H1 (cell line): Measurements from ENCODE around the gene PTMS. TPM values are rescaled to one million over a fixed set of nuclear protein-coding genes. Genes with fewer than 3 reads are reported as not detected.
A peak's percentile ranks its signal among the peaks of the same experiment; 100 is the strongest.

Experiments used
- CTCF ChIA-PET: fragments of 300-600 bp; sonication (Branson Sonifier 250); formaldehyde crosslinking; loops from one replicate; lab custom pipeline; 2021; ENCODE audit not compliant: partially characterized antibody; lab: Charles Lee
- POLR2A ChIA-PET: fragments of 300-600 bp; sonication (Branson Sonifier 250); formaldehyde crosslinking; loops from one replicate; lab custom pipeline; 2021; ENCODE audit warnings: inconsistent platforms; ENCODE audit not compliant: partially characterized antibody; lab: Charles Lee
- DNase-seq, 2 experiments: peaks; one replicate each; pipeline versions ENCODE4 v3.0.0 to v3.0.0-alpha.2; 2010 to 2022; ENCODE audit warnings: low spot score in 2 of 2, low read depth in 1 of 2, mixed read lengths in 1 of 2
- FAIRE-seq: peaks from 2 replicates; lab custom pipeline; 2011; peaks lifted over from hg19 to GRCh38; lab: Jason Lieb, UNC
- H2AFZ ChIP-seq: 2 replicates; pipeline ENCODE4 v1.8.1; 2012; ENCODE audit warnings: low read length, inconsistent platforms
- H2AK5ac ChIP-seq: 2 replicates; pipeline ENCODE4 v1.6.1; 2013; ENCODE audit warnings: low read depth, low read length
- H2BK120ac ChIP-seq: replicated peaks from 2 replicates; pipeline ENCODE3; 2013; ENCODE audit warnings: low read depth, low read length, inconsistent platforms
- H2BK12ac ChIP-seq: 2 replicates; pipeline ENCODE4 v1.6.1; 2013; ENCODE audit warnings: low read depth, low read length
- H2BK15ac ChIP-seq: 2 replicates; pipeline ENCODE4 v1.6.1; 2013; ENCODE audit warnings: low read length
- H2BK20ac ChIP-seq: 2 replicates; pipeline ENCODE4 v1.6.1; 2013; ENCODE audit warnings: low read length
- H2BK5ac ChIP-seq: 2 replicates; pipeline ENCODE4 v1.6.1; 2013; ENCODE audit warnings: low read depth, low read length
- H3K14ac ChIP-seq: 2 replicates; pipeline ENCODE4 v1.6.1; 2013; ENCODE audit warnings: inconsistent platforms; ENCODE audit not compliant: insufficient read length
- H3K18ac ChIP-seq: 2 replicates; pipeline ENCODE4 v1.6.1; 2013; ENCODE audit warnings: low read length; ENCODE audit errors: extremely low read depth
- H3K23ac ChIP-seq: 2 replicates; pipeline ENCODE4 v1.6.1; 2013; ENCODE audit warnings: inconsistent platforms; ENCODE audit not compliant: insufficient read length
- H3K23me2 ChIP-seq: 2 replicates; pipeline ENCODE4 v1.6.1; 2013; ENCODE audit warnings: low read depth, low read length
- H3K27ac ChIP-seq: 2 replicates; pipeline ENCODE4 v1.6.1; 2011; ENCODE audit warnings: low read depth, low read length, inconsistent platforms
- H3K27me3 ChIP-seq, 4 experiments: replicated peaks in 1 of 4; 1 replicate in 1 of 4; 2 replicates in 3 of 4; pipeline versions ENCODE4 v1.6.1 to v1.8.1; 2011 to 2013; ENCODE audit warnings: low read length in 3 of 4, mild to moderate bottlenecking in 3 of 4, inconsistent platforms in 2 of 4, mixed read lengths in 2 of 4, moderate library complexity in 1 of 4; ENCODE audit not compliant: control insufficient read depth in 3 of 4, insufficient read depth in 3 of 4; ENCODE audit errors: extremely low read depth in 1 of 4
- H3K36me3 ChIP-seq, 4 experiments: 2 replicates each; pipeline versions ENCODE4 v1.6.1 to v1.8.1; 2011 to 2013; ENCODE audit warnings: mild to moderate bottlenecking in 4 of 4, low read length in 3 of 4, moderate library complexity in 2 of 4, control low read depth in 1 of 4, inconsistent platforms in 1 of 4; ENCODE audit not compliant: insufficient read depth in 4 of 4, control insufficient read depth in 2 of 4
- H3K4ac ChIP-seq: replicated peaks from 2 replicates; pipeline ENCODE3; 2013; ENCODE audit warnings: low read length, low read depth, mixed read lengths, inconsistent platforms; ENCODE audit not compliant: insufficient read length
- H3K4me1 ChIP-seq, 4 experiments: replicated peaks in 1 of 4; 1 replicate in 1 of 4; 2 replicates in 3 of 4; pipeline versions ENCODE4 v1.6.1 to v1.8.1; 2011 to 2013; ENCODE audit warnings: low read length in 3 of 4, inconsistent platforms in 2 of 4, mixed read lengths in 1 of 4; ENCODE audit not compliant: insufficient read depth in 4 of 4, control insufficient read depth in 3 of 4
- H3K4me2 ChIP-seq, 2 experiments: 2 replicates each; pipeline versions ENCODE4 v1.6.1 to v1.8.1; 2011 to 2013; ENCODE audit warnings: low read depth in 2 of 2, low read length in 2 of 2, control low read depth in 1 of 2, inconsistent platforms in 1 of 2, mild to moderate bottlenecking in 1 of 2; ENCODE audit not compliant: insufficient read depth in 1 of 2
- H3K4me3 ChIP-seq, 4 experiments: fragments of 200-600, 300-600 bp in 1 of 4; sonication (generic), shearing (Covaris generic), sonication (Bioruptor Twin) in 1 of 4; 2 replicates each; pipeline versions ENCODE4 v1.5.1 to v1.8.1; 2011 to 2016; ENCODE audit warnings: low read length in 4 of 4, low read depth in 3 of 4, control low read depth in 2 of 4, inconsistent platforms in 2 of 4, mild to moderate bottlenecking in 2 of 4, mixed read lengths in 1 of 4, moderate library complexity in 1 of 4; ENCODE audit not compliant: insufficient read depth in 2 of 4; ENCODE audit errors: extremely low read depth in 1 of 4
- H3K56ac ChIP-seq: replicated peaks from 2 replicates; pipeline ENCODE3; 2013; ENCODE audit warnings: low read depth, mild to moderate bottlenecking, mixed read lengths, low read length, inconsistent platforms; ENCODE audit not compliant: insufficient read length
- H3K79me1 ChIP-seq: 2 replicates; pipeline ENCODE4 v1.6.1; 2013; ENCODE audit warnings: low read depth, low read length, control low read depth
- H3K79me2 ChIP-seq, 2 experiments: 2 replicates each; pipeline versions ENCODE4 v1.6.1 to v1.8.1; 2012 to 2013; ENCODE audit warnings: low read length in 2 of 2, mild to moderate bottlenecking in 2 of 2, inconsistent platforms in 1 of 2; ENCODE audit not compliant: insufficient read depth in 2 of 2, control insufficient read depth in 1 of 2
- H3K9ac ChIP-seq, 4 experiments: replicated peaks in 1 of 4; 1 replicate in 1 of 4; 2 replicates in 3 of 4; pipeline versions ENCODE4 v1.6.1 to v1.8.1; 2011 to 2013; ENCODE audit warnings: low read depth in 3 of 4, low read length in 3 of 4, control low read depth in 2 of 4, mild to moderate bottlenecking in 2 of 4, moderate library complexity in 2 of 4, inconsistent platforms in 1 of 4; ENCODE audit errors: extremely low read depth in 1 of 4
- H3K9me3 ChIP-seq, 2 experiments: 2 replicates each; pipeline versions ENCODE4 v1.6.1 to v1.8.1; 2012 to 2013; ENCODE audit warnings: mild to moderate bottlenecking in 2 of 2, moderate library complexity in 2 of 2, control low read depth in 1 of 2, inconsistent platforms in 1 of 2, low read depth in 1 of 2, low read length in 1 of 2, mixed read lengths in 1 of 2; ENCODE audit not compliant: insufficient read depth in 2 of 2
- H4K20me1 ChIP-seq, 2 experiments: replicated peaks in 1 of 2; 2 replicates each; pipeline versions ENCODE3 to v1.8.1; 2011 to 2013; ENCODE audit warnings: inconsistent platforms in 2 of 2, low read length in 2 of 2, mild to moderate bottlenecking in 1 of 2; ENCODE audit not compliant: insufficient read depth in 2 of 2, control insufficient read depth in 1 of 2
- H4K5ac ChIP-seq: 2 replicates; pipeline ENCODE4 v1.6.1; 2013; ENCODE audit warnings: low read length, low read depth, mixed read lengths, inconsistent platforms; ENCODE audit not compliant: insufficient read length
- H4K8ac ChIP-seq: 2 replicates; pipeline ENCODE4 v1.8.0; 2013; ENCODE audit warnings: mild to moderate bottlenecking, moderate library complexity, low read length, inconsistent platforms; ENCODE audit not compliant: insufficient read depth; ENCODE audit errors: extremely low read depth
- H4K91ac ChIP-seq: replicated peaks from 2 replicates; pipeline ENCODE3; 2013; ENCODE audit warnings: low read length, mixed read lengths, inconsistent platforms; ENCODE audit not compliant: insufficient read length
- ATF3 ChIP-seq: IDR thresholded peaks from 2 replicates; pipeline ENCODE4 v1.6.1; 2011; ENCODE audit warnings: low read depth, mild to moderate bottlenecking, low read length; ENCODE audit not compliant: insufficient read depth
- BCL11A ChIP-seq, 2 experiments: IDR thresholded peaks; one replicate each; pipeline ENCODE4 v1.6.1; 2011; ENCODE audit warnings: low read depth in 2 of 2, low read length in 2 of 2, mild to moderate bottlenecking in 2 of 2
- CEBPB ChIP-seq: IDR thresholded peaks from 2 replicates; pipeline ENCODE4 v1.6.1; 2012; ENCODE audit warnings: low read depth, low read length
- CTBP2 ChIP-seq: IDR thresholded peaks from 2 replicates; pipeline ENCODE4 v1.7.0; 2011; ENCODE audit warnings: borderline replicate concordance, mild to moderate bottlenecking, moderate library complexity, mixed read lengths, low read length; ENCODE audit not compliant: insufficient read depth, insufficient read length
- E2F6 ChIP-seq: IDR thresholded peaks from 2 replicates; pipeline ENCODE4 v1.6.1; 2012; ENCODE audit warnings: inconsistent platforms
- EGR1 ChIP-seq: IDR thresholded peaks from 2 replicates; pipeline ENCODE4 v1.6.1; 2011; ENCODE audit warnings: low read depth, low read length, borderline replicate concordance
- GTF2F1 ChIP-seq: IDR thresholded peaks from 2 replicates; pipeline ENCODE4 v1.6.1; 2012; ENCODE audit warnings: low read depth, low read length, improper control_type of control experiment, borderline replicate concordance
- MAX ChIP-seq: IDR thresholded peaks from 2 replicates; pipeline ENCODE4 v1.6.1; 2012; ENCODE audit warnings: inconsistent platforms
- POLR2A ChIP-seq, 2 experiments: IDR thresholded peaks; 1 replicate in 1 of 2; 2 replicates in 1 of 2; pipeline ENCODE4 v1.6.1; 2011; ENCODE audit warnings: low read depth in 2 of 2, low read length in 2 of 2, mild to moderate bottlenecking in 2 of 2; ENCODE audit errors: control extremely low read depth in 1 of 2
- TEAD4 ChIP-seq: IDR thresholded peaks from 2 replicates; pipeline ENCODE4 v1.6.1; 2012; ENCODE audit warnings: low read depth, low read length, inconsistent platforms, mixed read lengths
- USF2 ChIP-seq: IDR thresholded peaks from 2 replicates; pipeline ENCODE4 v1.6.1; 2011; ENCODE audit warnings: low read length, improper control_type of control experiment
- WGBS, 2 experiments: shearing (Covaris generic) in 1 of 2; methylation state at CpG; one replicate each; pipeline versions ENCODE4 v1.1.6 to v1.1.7; 2013 to 2015; ENCODE audit warnings: low lambda C conversion rate in 2 of 2, mixed read lengths in 2 of 2, inconsistent platforms in 1 of 2, low coverage in 1 of 2, missing lambda C conversion rate in 1 of 2; ENCODE audit not compliant: insufficient replicate concordance in 2 of 2, insufficient coverage in 1 of 2, insufficient read length in 1 of 2; ENCODE audit errors: extremely low coverage in 1 of 2, missing lambda C conversion rate in 1 of 2; 5-methylcytosine and 5-hydroxymethylcytosine counted together
- polyA plus RNA-seq, 7 experiments: library from polyadenylated mRNA; depleted of rRNA in 3 of 7; stranded (reverse) in 5 of 7; unstranded in 2 of 7; fragments of >200 nt in 5 of 7; fragments of 200-250 nt in 2 of 7; gene quantifications; 1 replicate in 5 of 7; 2 replicates in 1 of 7; 4 replicates in 1 of 7; pipeline versions ENCODE4 v1.2.1 to v1.2.3, GENCODE V29; 2011 to 2013; ENCODE audit warnings: missing spikeins in 2 of 7, mixed read lengths in 2 of 7
- total RNA-seq: library from RNA; stranded (reverse); fragmentation: NEBNext Ultra II Directional; extraction: Animal tissue kit (Norgen Biotek cat#: 25700); gene quantifications from 2 replicates; pipeline ENCODE4 v1.2.1, GENCODE V29; 2021

PTMS gene
- total and polyA plus RNA-seq, 2 of the 8 experiments (the other 6 are each of a cell fraction or from before 2014, with no cell fraction given): 444 to 553 TPM

GRCh38 chr12:6722863-6723262 is 43.3 kb upstream of the PTMS start:
- no peak overlapping the region for H2BK120ac ChIP-seq
- peaks cover 0 to 3% of the 10 kb centered on the region in 2 experiments; a peak in 1 of 4 replicates for H3K79me2 ChIP-seq
- no peak overlapping the region for H3K27ac ChIP-seq
- no peak overlapping the region for H3K18ac ChIP-seq
- H3K79me1 ChIP-seq: no peaks in the 10 kb centered on the region; the same call in 1 of the 2 replicates
- H3K4ac ChIP-seq: no peak overlapping the region
- no peak overlapping the region for H2BK5ac ChIP-seq
- H3K23ac ChIP-seq: no peak overlapping the region
- H4K8ac ChIP-seq: no peak overlapping the region
- H3K14ac ChIP-seq: no peak overlapping the region
- no peak overlapping the region for H2BK15ac ChIP-seq
- no peaks in the 10 kb centered on the region for H4K20me1 ChIP-seq
- no peak for DNase-seq
- H4K5ac ChIP-seq: no peak overlapping the region
- no peak for FAIRE-seq
- WGBS, 2 experiments: 87% methylated on average over 3 of the region's 3 CpGs; no CpG with 5 or more reads in 1 of the 2 experiments
- H4K91ac ChIP-seq: peak overlapping the region; percentile 74
- no peak overlapping the region for H3K56ac ChIP-seq
- no peaks in the 10 kb centered on the region for H3K9me3 ChIP-seq
- H3K4me1 ChIP-seq: peaks cover 0 to 2% (median under 1%) of the 10 kb centered on the region in 4 experiments; a peak in 3 of 7 replicates
- peaks cover 0 to 2% (median 0%) of the 10 kb centered on the region in 4 experiments; a peak in 3 of 8 replicates for H3K36me3 ChIP-seq
- no peak overlapping the region for H3K9ac ChIP-seq
- no peak overlapping the region for H2BK12ac ChIP-seq
- peak overlapping the region; percentile 79; a peak in 2 of 4 replicates for H3K4me2 ChIP-seq
- H2BK20ac ChIP-seq: no peak overlapping the region
- CTCF ChIA-PET: interaction anchor here (1.0 to 2.6 kb wide), 9 partner anchors 13 to 158 kb away, joined by 3 to 13 read pairs (median 7); partner anchors contain the start of gene MLF2
- H2AFZ ChIP-seq: no peak overlapping the region
- POLR2A ChIA-PET: interaction anchor here (0.8 to 4.8 kb wide), 5 partner anchors 30 to 130 kb away, joined by 3 to 25 read pairs (median 5); partner anchors contain the start of genes MLF2, USP5 and ZNF384
- peak overlapping the region in 1 of 4 experiments; percentile 80; a peak in 2 of 8 replicates for H3K4me3 ChIP-seq
- no peaks in the 10 kb centered on the region; a peak in 2 of 7 replicates for H3K27me3 ChIP-seq
- H3K23me2 ChIP-seq: peaks cover 8% of the 10 kb centered on the region
- no peak overlapping the region for H2AK5ac ChIP-seq
- TF ChIP-seq ATF3: no peak
- no peak for TF ChIP-seq GTF2F1
- no peak for TF ChIP-seq EGR1
- no peak for TF ChIP-seq BCL11A (IDR thresholded peaks at IDR 0.05; ENCODE audit: low read depth in 2 of 2, low read length in 2 of 2)
- no peak for TF ChIP-seq USF2
- no peak for TF ChIP-seq TEAD4
- no peak for TF ChIP-seq POLR2A (IDR thresholded peaks at IDR 0.05; ENCODE audit: control extremely low read depth in 1 of 2, low read depth in 2 of 2, low read length in 2 of 2)
- no peak for TF ChIP-seq E2F6
- TF ChIP-seq CEBPB: no peak
- TF ChIP-seq CTBP2: no peak
- TF ChIP-seq MAX: no peak
